Endothelial cell of umbilical vein (primary cell): ENCODE data around the gene LMF1. TPM values are rescaled to one million over a fixed set of nuclear protein-coding genes. Genes with fewer than 3 reads are reported as not detected.

Experiments
- BruUV-seq: library from RNA; stranded (reverse); fragments of 400-500 nt; replicated peaks from 2 replicates; lab custom pipeline; 2021; lab: Mats Ljungman, UMichigan
- CTCF ChIA-PET: fragments of 300-600, 350-600 bp; sonication (Branson Sonifier 250); formaldehyde crosslinking; loops from one replicate; lab custom pipeline; 2021; ENCODE audit warnings: antibody characterized with exemption, inconsistent platforms; lab: Charles Lee
- POLR2A ChIA-PET: fragments of 300-600, 350-600 bp; sonication (Branson Sonifier 250); formaldehyde crosslinking; loops from one replicate; lab custom pipeline; 2021; ENCODE audit warnings: antibody characterized with exemption, inconsistent platforms; lab: Charles Lee
- DNase-seq: peaks from one replicate; pipeline ENCODE4 v3.0.0-alpha.2; 2011; ENCODE audit warnings: low read depth, low spot score
- FAIRE-seq: peaks from 2 replicates; lab custom pipeline; 2011; peaks lifted over from hg19 to GRCh38; lab: Jason Lieb, UNC
- H2AFZ ChIP-seq: 2 replicates; pipeline ENCODE4 v1.6.0; 2012; ENCODE audit warnings: low read depth, low read length, control low read depth, inconsistent platforms
- H3K27ac ChIP-seq: 2 replicates; pipeline ENCODE4 v1.5.1; 2011; ENCODE audit warnings: low read depth, mild to moderate bottlenecking, control low read depth, low read length, moderate library complexity; ENCODE audit not compliant: insufficient read depth
- H3K27me3 ChIP-seq, 2 experiments: 2 replicates each; pipeline versions ENCODE4 v1.6.0 to v1.6.1; 2011; ENCODE audit warnings: low read length in 2 of 2, mixed read lengths in 1 of 2; ENCODE audit not compliant: control insufficient read depth in 2 of 2, insufficient read depth in 2 of 2
- H3K36me3 ChIP-seq, 2 experiments: 2 replicates in 1 of 2; 3 replicates in 1 of 2; pipeline ENCODE4 v1.5.1; 2011; ENCODE audit warnings: low read length in 2 of 2, mild to moderate bottlenecking in 1 of 2, moderate library complexity in 1 of 2; ENCODE audit not compliant: control insufficient read depth in 2 of 2, insufficient read depth in 2 of 2; ENCODE audit errors: extremely low read depth in 1 of 2
- H3K4me1 ChIP-seq: 3 replicates; pipeline ENCODE4 v1.5.1; 2011; ENCODE audit warnings: mild to moderate bottlenecking, low read length; ENCODE audit not compliant: control insufficient read depth, insufficient read depth; ENCODE audit errors: extremely low read depth
- H3K4me2 ChIP-seq: 2 replicates; pipeline ENCODE4 v1.6.1; 2011; ENCODE audit warnings: low read length, control low read depth, mixed read lengths; ENCODE audit not compliant: insufficient read depth
- H3K4me3 ChIP-seq, 3 experiments: fragments of 200-600 bp in 1 of 3; sonication (generic), shearing (Covaris generic) in 1 of 3; replicated peaks in 1 of 3; 2 replicates each; pipeline ENCODE4 v1.5.1; 2011 to 2016; ENCODE audit warnings: control low read depth in 3 of 3, low read length in 3 of 3, mild to moderate bottlenecking in 2 of 3, inconsistent platforms in 1 of 3, low read depth in 1 of 3, moderate library complexity in 1 of 3; ENCODE audit not compliant: insufficient read depth in 1 of 3
- H3K79me2 ChIP-seq: 2 replicates; pipeline ENCODE4 v1.6.0; 2012; ENCODE audit warnings: low read length, inconsistent platforms; ENCODE audit not compliant: control insufficient read depth, insufficient read depth
- H3K9ac ChIP-seq: replicated peaks from 2 replicates; pipeline ENCODE3; 2011; ENCODE audit warnings: low read length, control low read depth; ENCODE audit not compliant: insufficient read depth; ENCODE audit errors: extremely low read depth
- H3K9me1 ChIP-seq: replicated peaks from 3 replicates; pipeline ENCODE4 v1.6.0; 2011; ENCODE audit warnings: mild to moderate bottlenecking, low read length; ENCODE audit not compliant: control insufficient read depth, insufficient read depth; ENCODE audit errors: extremely low read depth
- H3K9me3 ChIP-seq: replicated peaks from 2 replicates; pipeline ENCODE4 v1.5.1; 2012; ENCODE audit warnings: low read length, inconsistent platforms; ENCODE audit not compliant: control insufficient read depth, insufficient read depth
- H4K20me1 ChIP-seq: replicated peaks from 2 replicates; pipeline ENCODE3; 2011; ENCODE audit warnings: mild to moderate bottlenecking, low read length; ENCODE audit not compliant: control insufficient read depth, insufficient read depth; ENCODE audit errors: extremely low read depth
- CTCF ChIP-seq, 2 donors: IDR thresholded peaks; 1 replicate in 1 of 2; 2 replicates in 1 of 2; pipeline ENCODE4 v1.5.1; 2011; ENCODE audit warnings: low read length in 2 of 2, mild to moderate bottlenecking in 2 of 2, moderate library complexity in 2 of 2, control low read depth in 1 of 2, inconsistent platforms in 1 of 2, low read depth in 1 of 2; ENCODE audit not compliant: insufficient read depth in 1 of 2; ENCODE audit errors: extremely low read depth in 1 of 2
- EZH2 ChIP-seq: IDR thresholded peaks from 2 replicates; pipeline ENCODE4 v1.6.1; 2012; ENCODE audit warnings: borderline replicate concordance, low read depth, mild to moderate bottlenecking, moderate library complexity, low read length, inconsistent platforms; ENCODE audit not compliant: severe bottlenecking
- FOS ChIP-seq: IDR thresholded peaks from 2 replicates; pipeline ENCODE4 v1.6.1; 2011; ENCODE audit warnings: mild to moderate bottlenecking, low read length, moderate library complexity, borderline replicate concordance; ENCODE audit not compliant: insufficient read depth
- GATA2 ChIP-seq: IDR thresholded peaks from 2 replicates; pipeline ENCODE4 v1.7.0; 2011; ENCODE audit warnings: low read depth, mild to moderate bottlenecking, moderate library complexity, mixed read lengths, low read length; ENCODE audit not compliant: insufficient read length, insufficient read depth
- JUN ChIP-seq: IDR thresholded peaks from 2 replicates; pipeline ENCODE4 v1.6.1; 2011; ENCODE audit warnings: borderline replicate concordance, low read depth; ENCODE audit not compliant: insufficient read length, insufficient read depth
- MAX ChIP-seq: IDR thresholded peaks from 2 replicates; pipeline ENCODE4 v1.6.1; 2011; ENCODE audit not compliant: insufficient read depth, insufficient read length
- MYC ChIP-seq: IDR thresholded peaks from one replicate; pipeline ENCODE4 v1.6.1; 2011; ENCODE audit warnings: mild to moderate bottlenecking, low read depth, low read length
- POLR2A ChIP-seq: IDR thresholded peaks from 2 replicates; pipeline ENCODE4 v1.6.1; 2012; ENCODE audit warnings: low read depth, mild to moderate bottlenecking, control low read depth, low read length
- POLR2AphosphoS5 ChIP-seq: IDR thresholded peaks from 2 replicates; pipeline ENCODE4 v1.6.1; 2012; ENCODE audit warnings: low read depth, mild to moderate bottlenecking, control low read depth, low read length, moderate library complexity; ENCODE audit not compliant: insufficient read depth
- dilution Hi-C: fragments of 300-500 bp; cut with MboI; formaldehyde crosslinking; loops from one replicate; pipeline ENCODE4 v1.15.0; 2019; ENCODE audit warnings: low sequenced_read_pairs; ENCODE audit not compliant: extremely low pct_ligation_motif_present
- intact Hi-C: fragments of 100-400 bp; cut with micrococcal nuclease; formaldehyde crosslinking; loops from one replicate; pipeline ENCODE4 v1.10.0; 2022
- polyA plus RNA-seq, 4 experiments: library from polyadenylated mRNA; depleted of rRNA in 3 of 4; stranded (reverse) in 3 of 4; unstranded in 1 of 4; fragments of >200 nt; gene quantifications; 2 replicates each; pipeline versions ENCODE4 v1.2.1 to v1.2.3, GENCODE V29; 2011 to 2012; ENCODE audit warnings: missing spikeins in 1 of 4
- total RNA-seq: library from RNA; stranded (reverse); gene quantifications from 2 replicates; pipeline ENCODE4 v1.2.3, GENCODE V29; 2021

The LMF1 gene
- total and polyA plus RNA-seq, 2 donors (not counting 3 experiments of a cell fraction or from before 2014, with no cell fraction given): 17.8 TPM

- Histone ChIP-seq H4K20me1 (no peaks in the 10 kb centered on the region), H3K9me1 (no peaks in the 10 kb centered on the region), H3K79me2 (no peaks in the 10 kb centered on the region), H3K9me3 (no peaks in the 10 kb centered on the region), H3K27me3 (no peaks in the 10 kb centered on the region), H3K4me2 (no peak overlapping the region), H2AFZ (no peak overlapping the region), H3K27ac (no peak overlapping the region), H3K4me1 (no peaks in the 10 kb centered on the region), H3K4me3 (no peak overlapping the region), H3K9ac (no peak overlapping the region), H3K36me3 (no peaks in the 10 kb centered on the region)
- DNase-seq (no peak), FAIRE-seq (no peak)
- intact Hi-C loops: no loop called here
- BruUV-seq: no TSS peak
- ChIA-PET CTCF (no interaction called here), POLR2A (no interaction called here)
- TF ChIP-seq MYC (no peak), EZH2 (no peak)
- dilution Hi-C loops: no loop called here
Measured at GRCh38 chr16:869823-870641, 100.8 kb downstream of the LMF1 start.

- Histone ChIP-seq H3K9ac (no peak overlapping the region), H3K27ac (no peak overlapping the region), H3K4me3 (no peak overlapping the region), H3K79me2 (no peaks in the 10 kb centered on the region), H3K9me1 (no peaks in the 10 kb centered on the region), H3K9me3 (no peaks in the 10 kb centered on the region), H3K4me1 (no peaks in the 10 kb centered on the region), H2AFZ (no peak overlapping the region), H3K4me2 (no peak overlapping the region), H3K27me3 (no peaks in the 10 kb centered on the region), H4K20me1 (no peaks in the 10 kb centered on the region), H3K36me3 (no peaks in the 10 kb centered on the region)
- DNase-seq (no peak), FAIRE-seq (no peak)
- no TSS peak for BruUV-seq
- intact Hi-C loops (no loop called here), dilution Hi-C loops (no loop called here)
- CTCF ChIA-PET: no interaction called here
- TF ChIP-seq CTCF (IDR thresholded peaks at IDR 0.05; ENCODE audit: extremely low read depth in 1 of 2, insufficient read depth in 1 of 2, low read depth in 1 of 2, low read length in 2 of 2) (no peak), POLR2A (no peak), MYC (no peak), EZH2 (no peak), MAX (no peak), GATA2 (no peak), POLR2AphosphoS5 (no peak), JUN (no peak), FOS (no peak)
- POLR2A ChIA-PET: no interaction called here
Measured at GRCh38 chr16:868846-869822, 101.7 kb downstream of the LMF1 start.
